ENCODE data around the gene RYR2.

GRCh38 chr1:237355022-237355421 is 313.0 kb downstream of the RYR2 start:
- TF ChIP-seq GATA2 (IDR thresholded peaks at IDR 0.05; ENCODE audit: low read depth, low read length) = no peak
- TF ChIP-seq GATA3 (IDR thresholded peaks at IDR 0.05; ENCODE audit: low read depth, low read length) = no peak

Measured in SH-SY5Y (cell line).